WTC11 (cell line): ENCODE data around the gene COL11A1. TPM values are rescaled to one million over a fixed set of nuclear protein-coding genes. Genes with fewer than 3 reads are reported as not detected.

Source experiments
- ATAC-seq: fragments of 200-7000 bp; cut with Tn5 transposase; 2 replicates; pipeline ENCODE4 v1.10.0; 2021; ENCODE audit warnings: mild to moderate bottlenecking, moderate library complexity
- CTCF ChIA-PET: fragments of 300-600 bp; sonication (Branson Sonifier 250); formaldehyde crosslinking; loops from one replicate; lab custom pipeline; 2021; ENCODE audit warnings: antibody characterized with exemption; lab: Charles Lee
- POLR2A ChIA-PET: fragments of 350-600 bp; sonication (Branson Sonifier 250); formaldehyde crosslinking; loops from one replicate; lab custom pipeline; 2021; ENCODE audit warnings: antibody characterized with exemption; lab: Charles Lee
- DNase-seq: peaks from one replicate; pipeline ENCODE4 v3.0.0; 2021; ENCODE audit warnings: low spot score
- H3K27ac Mint-ChIP-seq: 2 replicates; pipeline ENCODE4 v1.8.0; 2021; ENCODE audit warnings: mixed read lengths
- H3K27me3 Mint-ChIP-seq: 2 replicates; pipeline ENCODE4 v1.8.0; 2021; ENCODE audit warnings: low read depth, mild to moderate bottlenecking, moderate library complexity, mixed read lengths
- H3K36me3 Mint-ChIP-seq: 2 replicates; pipeline ENCODE4 v1.8.0; 2021; ENCODE audit warnings: mixed read lengths
- H3K4me1 Mint-ChIP-seq: 2 replicates; pipeline ENCODE4 v1.8.0; 2022; ENCODE audit warnings: mixed read lengths
- H3K4me3 Mint-ChIP-seq: 2 replicates; pipeline ENCODE4 v1.8.0; 2021; ENCODE audit warnings: mild to moderate bottlenecking, moderate library complexity, mixed read lengths
- H3K9me3 Mint-ChIP-seq: 2 replicates; pipeline ENCODE4 v1.8.0; 2021; ENCODE audit warnings: mixed read lengths
- EMX1 ChIP-seq: fragments of 250-450 bp; sonication (Bioruptor Pico); IDR thresholded peaks from 2 replicates; pipeline ENCODE4 v1.8.0; 2021; ENCODE audit warnings: mild to moderate bottlenecking
- FOXK1 ChIP-seq: sonication (generic); formaldehyde crosslinking; IDR thresholded peaks from 2 replicates; pipeline ENCODE4 v1.8.0; 2022; ENCODE audit warnings: mild to moderate bottlenecking, moderate library complexity, missing genetic modification reagents
- GABPB1 ChIP-seq: sonication (generic); formaldehyde crosslinking; IDR thresholded peaks from 2 replicates; pipeline ENCODE4 v1.8.1; 2023; ENCODE audit warnings: mild to moderate bottlenecking, missing genetic modification reagents
- KAT7 ChIP-seq: sonication (generic); formaldehyde crosslinking; IDR thresholded peaks from 2 replicates; pipeline ENCODE4 v1.8.1; 2023; ENCODE audit warnings: missing genetic modification reagents, mild to moderate bottlenecking, borderline replicate concordance
- NFATC4 ChIP-seq: fragments of 250-450 bp; sonication (Bioruptor Pico); IDR thresholded peaks from 2 replicates; pipeline ENCODE4 v1.9.0; 2021; ENCODE audit warnings: mild to moderate bottlenecking
- OVOL2 ChIP-seq: fragments of 250-450 bp; sonication (Bioruptor Pico); IDR thresholded peaks from 2 replicates; pipeline ENCODE4 v1.9.0; 2021; ENCODE audit warnings: mild to moderate bottlenecking, borderline replicate concordance
- RELA ChIP-seq: sonication (generic); formaldehyde crosslinking; IDR thresholded peaks from 2 replicates; pipeline ENCODE4 v1.8.1; 2022; ENCODE audit warnings: missing genetic modification reagents, mild to moderate bottlenecking, borderline replicate concordance
- TP53 ChIP-seq: sonication (generic); formaldehyde crosslinking; IDR thresholded peaks from 2 replicates; pipeline ENCODE4 v1.8.1; 2023; ENCODE audit warnings: mild to moderate bottlenecking, missing genetic modification reagents
- ZNF416 ChIP-seq: fragments of 250-450 bp; sonication (Bioruptor Pico); IDR thresholded peaks from 2 replicates; pipeline ENCODE4 v1.9.0; 2021; ENCODE audit warnings: mild to moderate bottlenecking, inconsistent platforms
- ZNF423 ChIP-seq: fragments of 250-450 bp; sonication (Bioruptor Pico); IDR thresholded peaks from 2 replicates; pipeline ENCODE4 v2.1.2; 2022; ENCODE audit warnings: mild to moderate bottlenecking, moderate library complexity
- total RNA-seq: library from RNA; stranded (reverse); gene quantifications from 3 replicates; pipeline ENCODE4 v1.2.3, GENCODE V29; 2021
- TF ChIP-seq, protein P1 (sequence below): sonication (generic); formaldehyde crosslinking; IDR thresholded peaks from 2 replicates; pipeline ENCODE4 v1.8.1; 2023; ENCODE audit warnings: mild to moderate bottlenecking, missing genetic modification reagents, borderline replicate concordance
- TF ChIP-seq, protein P2 (sequence below): sonication (generic); formaldehyde crosslinking; IDR thresholded peaks from 2 replicates; pipeline ENCODE4 v1.8.1; 2023; ENCODE audit warnings: mild to moderate bottlenecking, moderate library complexity, missing genetic modification reagents
- TF ChIP-seq, protein P3 (sequence below): sonication (generic); formaldehyde crosslinking; IDR thresholded peaks from 2 replicates; pipeline ENCODE4 v1.8.1; 2023; ENCODE audit warnings: mild to moderate bottlenecking, missing genetic modification reagents
- TF ChIP-seq, protein P4 (sequence below): fragments of 250-450 bp; sonication (Bioruptor Pico); IDR thresholded peaks from 2 replicates; pipeline ENCODE4 v1.8.0; 2021; ENCODE audit warnings: mild to moderate bottlenecking
- TF ChIP-seq, protein P5 (sequence below): fragments of 200-600 bp; IDR thresholded peaks from 2 replicates; pipeline ENCODE4 v1.8.0; 2022; ENCODE audit warnings: antibody characterized with exemption
- TF ChIP-seq, protein P6 (sequence below): fragments of 250-450 bp; sonication (Bioruptor Pico); IDR thresholded peaks from 2 replicates; pipeline ENCODE4 v1.9.0; 2021; ENCODE audit warnings: mild to moderate bottlenecking, borderline replicate concordance
- TF ChIP-seq, protein P7 (sequence below): sonication (generic); formaldehyde crosslinking; IDR thresholded peaks from 2 replicates; pipeline ENCODE4 v1.8.1; 2022; ENCODE audit warnings: low read depth, missing genetic modification reagents, borderline replicate concordance
- TF ChIP-seq, protein P8 (sequence below): sonication (generic); formaldehyde crosslinking; IDR thresholded peaks from 2 replicates; pipeline ENCODE4 v1.8.0; 2022; ENCODE audit warnings: missing genetic modification reagents

COL11A1 gene
- total RNA-seq, 1 experiment from 2014 or later, result 13.1 TPM

DNA sequence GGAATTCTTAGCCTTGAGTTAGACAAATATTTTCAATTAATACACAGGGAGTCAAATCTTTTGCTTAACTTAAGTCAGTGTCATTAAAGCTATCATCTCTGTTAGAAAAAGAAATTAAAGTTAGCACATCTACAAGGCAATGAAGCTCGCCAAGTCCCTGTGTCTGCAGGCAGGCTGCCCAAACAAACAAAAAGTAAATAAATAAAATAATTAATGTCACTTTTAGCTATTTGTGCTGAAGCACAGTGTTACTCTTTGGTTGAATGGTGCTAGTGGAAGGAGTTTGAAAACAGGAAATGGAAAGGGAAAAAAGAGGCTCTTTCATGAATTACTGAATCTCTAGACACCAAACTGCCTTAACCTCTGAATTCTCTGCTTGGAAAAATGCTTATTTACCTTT lies 37.1 kb upstream of the COL11A1 start:
- TF ChIP-seq KAT7 (CRISPR knock-in tag), result no peak
- TF ChIP-seq FOXK1 (CRISPR knock-in tag), result no peak
- TF ChIP-seq, protein P1, sequence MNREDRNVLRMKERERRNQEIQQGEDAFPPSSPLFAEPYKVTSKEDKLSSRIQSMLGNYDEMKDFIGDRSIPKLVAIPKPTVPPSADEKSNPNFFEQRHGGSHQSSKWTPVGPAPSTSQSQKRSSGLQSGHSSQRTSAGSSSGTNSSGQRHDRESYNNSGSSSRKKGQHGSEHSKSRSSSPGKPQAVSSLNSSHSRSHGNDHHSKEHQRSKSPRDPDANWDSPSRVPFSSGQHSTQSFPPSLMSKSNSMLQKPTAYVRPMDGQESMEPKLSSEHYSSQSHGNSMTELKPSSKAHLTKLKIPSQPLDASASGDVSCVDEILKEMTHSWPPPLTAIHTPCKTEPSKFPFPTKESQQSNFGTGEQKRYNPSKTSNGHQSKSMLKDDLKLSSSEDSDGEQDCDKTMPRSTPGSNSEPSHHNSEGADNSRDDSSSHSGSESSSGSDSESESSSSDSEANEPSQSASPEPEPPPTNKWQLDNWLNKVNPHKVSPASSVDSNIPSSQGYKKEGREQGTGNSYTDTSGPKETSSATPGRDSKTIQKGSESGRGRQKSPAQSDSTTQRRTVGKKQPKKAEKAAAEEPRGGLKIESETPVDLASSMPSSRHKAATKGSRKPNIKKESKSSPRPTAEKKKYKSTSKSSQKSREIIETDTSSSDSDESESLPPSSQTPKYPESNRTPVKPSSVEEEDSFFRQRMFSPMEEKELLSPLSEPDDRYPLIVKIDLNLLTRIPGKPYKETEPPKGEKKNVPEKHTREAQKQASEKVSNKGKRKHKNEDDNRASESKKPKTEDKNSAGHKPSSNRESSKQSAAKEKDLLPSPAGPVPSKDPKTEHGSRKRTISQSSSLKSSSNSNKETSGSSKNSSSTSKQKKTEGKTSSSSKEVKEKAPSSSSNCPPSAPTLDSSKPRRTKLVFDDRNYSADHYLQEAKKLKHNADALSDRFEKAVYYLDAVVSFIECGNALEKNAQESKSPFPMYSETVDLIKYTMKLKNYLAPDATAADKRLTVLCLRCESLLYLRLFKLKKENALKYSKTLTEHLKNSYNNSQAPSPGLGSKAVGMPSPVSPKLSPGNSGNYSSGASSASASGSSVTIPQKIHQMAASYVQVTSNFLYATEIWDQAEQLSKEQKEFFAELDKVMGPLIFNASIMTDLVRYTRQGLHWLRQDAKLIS, result no peak
- no peak for TF ChIP-seq ZNF416 (CRISPR knock-in tag)
- TF ChIP-seq, protein P2, sequence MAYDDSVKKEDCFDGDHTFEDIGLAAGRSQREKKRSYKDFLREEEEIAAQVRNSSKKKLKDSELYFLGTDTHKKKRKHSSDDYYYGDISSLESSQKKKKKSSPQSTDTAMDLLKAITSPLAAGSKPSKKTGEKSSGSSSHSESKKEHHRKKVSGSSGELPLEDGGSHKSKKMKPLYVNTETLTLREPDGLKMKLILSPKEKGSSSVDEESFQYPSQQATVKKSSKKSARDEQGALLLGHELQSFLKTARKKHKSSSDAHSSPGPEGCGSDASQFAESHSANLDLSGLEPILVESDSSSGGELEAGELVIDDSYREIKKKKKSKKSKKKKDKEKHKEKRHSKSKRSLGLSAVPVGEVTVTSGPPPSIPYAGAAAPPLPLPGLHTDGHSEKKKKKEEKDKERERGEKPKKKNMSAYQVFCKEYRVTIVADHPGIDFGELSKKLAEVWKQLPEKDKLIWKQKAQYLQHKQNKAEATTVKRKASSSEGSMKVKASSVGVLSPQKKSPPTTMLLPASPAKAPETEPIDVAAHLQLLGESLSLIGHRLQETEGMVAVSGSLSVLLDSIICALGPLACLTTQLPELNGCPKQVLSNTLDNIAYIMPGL (CRISPR knock-in tag), result no peak
- TF ChIP-seq, protein P3, sequence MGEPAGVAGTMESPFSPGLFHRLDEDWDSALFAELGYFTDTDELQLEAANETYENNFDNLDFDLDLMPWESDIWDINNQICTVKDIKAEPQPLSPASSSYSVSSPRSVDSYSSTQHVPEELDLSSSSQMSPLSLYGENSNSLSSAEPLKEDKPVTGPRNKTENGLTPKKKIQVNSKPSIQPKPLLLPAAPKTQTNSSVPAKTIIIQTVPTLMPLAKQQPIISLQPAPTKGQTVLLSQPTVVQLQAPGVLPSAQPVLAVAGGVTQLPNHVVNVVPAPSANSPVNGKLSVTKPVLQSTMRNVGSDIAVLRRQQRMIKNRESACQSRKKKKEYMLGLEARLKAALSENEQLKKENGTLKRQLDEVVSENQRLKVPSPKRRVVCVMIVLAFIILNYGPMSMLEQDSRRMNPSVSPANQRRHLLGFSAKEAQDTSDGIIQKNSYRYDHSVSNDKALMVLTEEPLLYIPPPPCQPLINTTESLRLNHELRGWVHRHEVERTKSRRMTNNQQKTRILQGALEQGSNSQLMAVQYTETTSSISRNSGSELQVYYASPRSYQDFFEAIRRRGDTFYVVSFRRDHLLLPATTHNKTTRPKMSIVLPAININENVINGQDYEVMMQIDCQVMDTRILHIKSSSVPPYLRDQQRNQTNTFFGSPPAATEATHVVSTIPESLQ, result no peak
- TF ChIP-seq, protein P4, sequence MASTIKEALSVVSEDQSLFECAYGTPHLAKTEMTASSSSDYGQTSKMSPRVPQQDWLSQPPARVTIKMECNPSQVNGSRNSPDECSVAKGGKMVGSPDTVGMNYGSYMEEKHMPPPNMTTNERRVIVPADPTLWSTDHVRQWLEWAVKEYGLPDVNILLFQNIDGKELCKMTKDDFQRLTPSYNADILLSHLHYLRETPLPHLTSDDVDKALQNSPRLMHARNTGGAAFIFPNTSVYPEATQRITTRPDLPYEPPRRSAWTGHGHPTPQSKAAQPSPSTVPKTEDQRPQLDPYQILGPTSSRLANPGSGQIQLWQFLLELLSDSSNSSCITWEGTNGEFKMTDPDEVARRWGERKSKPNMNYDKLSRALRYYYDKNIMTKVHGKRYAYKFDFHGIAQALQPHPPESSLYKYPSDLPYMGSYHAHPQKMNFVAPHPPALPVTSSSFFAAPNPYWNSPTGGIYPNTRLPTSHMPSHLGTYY (CRISPR knock-in tag), result no peak
- no peak for TF ChIP-seq GABPB1 (CRISPR knock-in tag)
- TF ChIP-seq RELA (CRISPR knock-in tag), result no peak
- TF ChIP-seq NFATC4 (CRISPR knock-in tag), result no peak
- no peak for TF ChIP-seq TP53 (CRISPR knock-in tag)
- TF ChIP-seq, protein P5, sequence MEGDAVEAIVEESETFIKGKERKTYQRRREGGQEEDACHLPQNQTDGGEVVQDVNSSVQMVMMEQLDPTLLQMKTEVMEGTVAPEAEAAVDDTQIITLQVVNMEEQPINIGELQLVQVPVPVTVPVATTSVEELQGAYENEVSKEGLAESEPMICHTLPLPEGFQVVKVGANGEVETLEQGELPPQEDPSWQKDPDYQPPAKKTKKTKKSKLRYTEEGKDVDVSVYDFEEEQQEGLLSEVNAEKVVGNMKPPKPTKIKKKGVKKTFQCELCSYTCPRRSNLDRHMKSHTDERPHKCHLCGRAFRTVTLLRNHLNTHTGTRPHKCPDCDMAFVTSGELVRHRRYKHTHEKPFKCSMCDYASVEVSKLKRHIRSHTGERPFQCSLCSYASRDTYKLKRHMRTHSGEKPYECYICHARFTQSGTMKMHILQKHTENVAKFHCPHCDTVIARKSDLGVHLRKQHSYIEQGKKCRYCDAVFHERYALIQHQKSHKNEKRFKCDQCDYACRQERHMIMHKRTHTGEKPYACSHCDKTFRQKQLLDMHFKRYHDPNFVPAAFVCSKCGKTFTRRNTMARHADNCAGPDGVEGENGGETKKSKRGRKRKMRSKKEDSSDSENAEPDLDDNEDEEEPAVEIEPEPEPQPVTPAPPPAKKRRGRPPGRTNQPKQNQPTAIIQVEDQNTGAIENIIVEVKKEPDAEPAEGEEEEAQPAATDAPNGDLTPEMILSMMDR, result no peak
- no peak for TF ChIP-seq ZNF423
- TF ChIP-seq, protein P6, sequence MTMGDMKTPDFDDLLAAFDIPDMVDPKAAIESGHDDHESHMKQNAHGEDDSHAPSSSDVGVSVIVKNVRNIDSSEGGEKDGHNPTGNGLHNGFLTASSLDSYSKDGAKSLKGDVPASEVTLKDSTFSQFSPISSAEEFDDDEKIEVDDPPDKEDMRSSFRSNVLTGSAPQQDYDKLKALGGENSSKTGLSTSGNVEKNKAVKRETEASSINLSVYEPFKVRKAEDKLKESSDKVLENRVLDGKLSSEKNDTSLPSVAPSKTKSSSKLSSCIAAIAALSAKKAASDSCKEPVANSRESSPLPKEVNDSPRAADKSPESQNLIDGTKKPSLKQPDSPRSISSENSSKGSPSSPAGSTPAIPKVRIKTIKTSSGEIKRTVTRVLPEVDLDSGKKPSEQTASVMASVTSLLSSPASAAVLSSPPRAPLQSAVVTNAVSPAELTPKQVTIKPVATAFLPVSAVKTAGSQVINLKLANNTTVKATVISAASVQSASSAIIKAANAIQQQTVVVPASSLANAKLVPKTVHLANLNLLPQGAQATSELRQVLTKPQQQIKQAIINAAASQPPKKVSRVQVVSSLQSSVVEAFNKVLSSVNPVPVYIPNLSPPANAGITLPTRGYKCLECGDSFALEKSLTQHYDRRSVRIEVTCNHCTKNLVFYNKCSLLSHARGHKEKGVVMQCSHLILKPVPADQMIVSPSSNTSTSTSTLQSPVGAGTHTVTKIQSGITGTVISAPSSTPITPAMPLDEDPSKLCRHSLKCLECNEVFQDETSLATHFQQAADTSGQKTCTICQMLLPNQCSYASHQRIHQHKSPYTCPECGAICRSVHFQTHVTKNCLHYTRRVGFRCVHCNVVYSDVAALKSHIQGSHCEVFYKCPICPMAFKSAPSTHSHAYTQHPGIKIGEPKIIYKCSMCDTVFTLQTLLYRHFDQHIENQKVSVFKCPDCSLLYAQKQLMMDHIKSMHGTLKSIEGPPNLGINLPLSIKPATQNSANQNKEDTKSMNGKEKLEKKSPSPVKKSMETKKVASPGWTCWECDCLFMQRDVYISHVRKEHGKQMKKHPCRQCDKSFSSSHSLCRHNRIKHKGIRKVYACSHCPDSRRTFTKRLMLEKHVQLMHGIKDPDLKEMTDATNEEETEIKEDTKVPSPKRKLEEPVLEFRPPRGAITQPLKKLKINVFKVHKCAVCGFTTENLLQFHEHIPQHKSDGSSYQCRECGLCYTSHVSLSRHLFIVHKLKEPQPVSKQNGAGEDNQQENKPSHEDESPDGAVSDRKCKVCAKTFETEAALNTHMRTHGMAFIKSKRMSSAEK (CRISPR knock-in tag), result no peak
- TF ChIP-seq, protein P7, sequence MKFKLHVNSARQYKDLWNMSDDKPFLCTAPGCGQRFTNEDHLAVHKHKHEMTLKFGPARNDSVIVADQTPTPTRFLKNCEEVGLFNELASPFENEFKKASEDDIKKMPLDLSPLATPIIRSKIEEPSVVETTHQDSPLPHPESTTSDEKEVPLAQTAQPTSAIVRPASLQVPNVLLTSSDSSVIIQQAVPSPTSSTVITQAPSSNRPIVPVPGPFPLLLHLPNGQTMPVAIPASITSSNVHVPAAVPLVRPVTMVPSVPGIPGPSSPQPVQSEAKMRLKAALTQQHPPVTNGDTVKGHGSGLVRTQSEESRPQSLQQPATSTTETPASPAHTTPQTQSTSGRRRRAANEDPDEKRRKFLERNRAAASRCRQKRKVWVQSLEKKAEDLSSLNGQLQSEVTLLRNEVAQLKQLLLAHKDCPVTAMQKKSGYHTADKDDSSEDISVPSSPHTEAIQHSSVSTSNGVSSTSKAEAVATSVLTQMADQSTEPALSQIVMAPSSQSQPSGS (CRISPR knock-in tag), result no peak
- TF ChIP-seq, protein P8, sequence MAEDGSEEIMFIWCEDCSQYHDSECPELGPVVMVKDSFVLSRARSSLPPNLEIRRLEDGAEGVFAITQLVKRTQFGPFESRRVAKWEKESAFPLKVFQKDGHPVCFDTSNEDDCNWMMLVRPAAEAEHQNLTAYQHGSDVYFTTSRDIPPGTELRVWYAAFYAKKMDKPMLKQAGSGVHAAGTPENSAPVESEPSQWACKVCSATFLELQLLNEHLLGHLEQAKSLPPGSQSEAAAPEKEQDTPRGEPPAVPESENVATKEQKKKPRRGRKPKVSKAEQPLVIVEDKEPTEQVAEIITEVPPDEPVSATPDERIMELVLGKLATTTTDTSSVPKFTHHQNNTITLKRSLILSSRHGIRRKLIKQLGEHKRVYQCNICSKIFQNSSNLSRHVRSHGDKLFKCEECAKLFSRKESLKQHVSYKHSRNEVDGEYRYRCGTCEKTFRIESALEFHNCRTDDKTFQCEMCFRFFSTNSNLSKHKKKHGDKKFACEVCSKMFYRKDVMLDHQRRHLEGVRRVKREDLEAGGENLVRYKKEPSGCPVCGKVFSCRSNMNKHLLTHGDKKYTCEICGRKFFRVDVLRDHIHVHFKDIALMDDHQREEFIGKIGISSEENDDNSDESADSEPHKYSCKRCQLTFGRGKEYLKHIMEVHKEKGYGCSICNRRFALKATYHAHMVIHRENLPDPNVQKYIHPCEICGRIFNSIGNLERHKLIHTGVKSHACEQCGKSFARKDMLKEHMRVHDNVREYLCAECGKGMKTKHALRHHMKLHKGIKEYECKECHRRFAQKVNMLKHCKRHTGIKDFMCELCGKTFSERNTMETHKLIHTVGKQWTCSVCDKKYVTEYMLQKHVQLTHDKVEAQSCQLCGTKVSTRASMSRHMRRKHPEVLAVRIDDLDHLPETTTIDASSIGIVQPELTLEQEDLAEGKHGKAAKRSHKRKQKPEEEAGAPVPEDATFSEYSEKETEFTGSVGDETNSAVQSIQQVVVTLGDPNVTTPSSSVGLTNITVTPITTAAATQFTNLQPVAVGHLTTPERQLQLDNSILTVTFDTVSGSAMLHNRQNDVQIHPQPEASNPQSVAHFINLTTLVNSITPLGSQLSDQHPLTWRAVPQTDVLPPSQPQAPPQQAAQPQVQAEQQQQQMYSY (CRISPR knock-in tag), result no peak
- TF ChIP-seq EMX1 (CRISPR knock-in tag), result no peak
- TF ChIP-seq OVOL2 (CRISPR knock-in tag), result no peak

More for the DNA sequence above, 37.1 kb upstream of the COL11A1 start:
- no peak for DNase-seq
- H3K36me3 Mint-ChIP-seq, result no peaks in the 10 kb centered on the region
- ChIA-PET POLR2A (no interaction called here), CTCF (no interaction called here)
- no peak overlapping the region for H3K4me3 Mint-ChIP-seq
- H3K27me3 Mint-ChIP-seq, result no peaks in the 10 kb centered on the region
- H3K4me1 Mint-ChIP-seq, result peaks cover 7% of the 10 kb centered on the region
- H3K27ac Mint-ChIP-seq, result no peak overlapping the region
- H3K9me3 Mint-ChIP-seq, result no peaks in the 10 kb centered on the region
- ATAC-seq, result no peak
